GM23248 (cell line): ENCODE measurements around the gene KIZ. TPM values are rescaled to one million over a fixed set of nuclear protein-coding genes. Genes with fewer than 3 reads are reported as not detected.

Source experiments
- DNase-seq: peaks from one replicate; pipeline ENCODE4 v3.0.0-alpha.2; 2015
- H2AFZ ChIP-seq: fragments of 200-600 bp; sonication (generic); 2 replicates; pipeline ENCODE4 v1.6.1; 2016; ENCODE audit warnings: antibody characterized with exemption
- H3F3A ChIP-seq: fragments of 200-600 bp; sonication (generic); 2 replicates; pipeline ENCODE4 v1.6.1; 2016; ENCODE audit warnings: mild to moderate bottlenecking, antibody characterized with exemption, mixed run types; ENCODE audit not compliant: insufficient read depth
- H3K27ac ChIP-seq: fragments of 200-600 bp; sonication (generic); 2 replicates; pipeline ENCODE4 v1.5.1; 2016; ENCODE audit warnings: mild to moderate bottlenecking
- H3K27me3 ChIP-seq: fragments of 200-600 bp; sonication (generic); replicated peaks from 2 replicates; pipeline ENCODE4 v1.6.1; 2016; ENCODE audit warnings: mild to moderate bottlenecking; ENCODE audit not compliant: insufficient read depth
- H3K36me3 ChIP-seq: fragments of 200-600 bp; sonication (generic); 2 replicates; pipeline ENCODE4 v1.6.1; 2016; ENCODE audit warnings: low read depth, mild to moderate bottlenecking
- H3K4me1 ChIP-seq: fragments of 200-600 bp; sonication (generic); 2 replicates; pipeline ENCODE4 v1.6.1; 2016; ENCODE audit warnings: mild to moderate bottlenecking; ENCODE audit not compliant: insufficient read depth
- H3K4me2 ChIP-seq: fragments of 200-600 bp; sonication (generic); one replicate; pipeline ENCODE4 v1.6.1; 2016; ENCODE audit warnings: mild to moderate bottlenecking; ENCODE audit not compliant: unreplicated experiment
- H3K4me3 ChIP-seq: fragments of 200-600 bp; sonication (generic); 2 replicates; pipeline ENCODE4 v1.5.1; 2016; ENCODE audit warnings: mild to moderate bottlenecking
- H3K79me2 ChIP-seq: fragments of 200-600 bp; sonication (generic); 2 replicates; pipeline ENCODE4 v1.6.1; 2016; ENCODE audit warnings: mild to moderate bottlenecking; ENCODE audit not compliant: insufficient read depth
- H3K9ac ChIP-seq: fragments of 200-600 bp; sonication (generic); 2 replicates; pipeline ENCODE4 v1.6.1; 2016; ENCODE audit warnings: mild to moderate bottlenecking
- H3K9me2 ChIP-seq: fragments of 200-600 bp; sonication (generic); 2 replicates; pipeline ENCODE4 v1.6.1; 2016; ENCODE audit warnings: mixed run types, mild to moderate bottlenecking, moderate library complexity; ENCODE audit not compliant: insufficient read depth
- H3K9me3 ChIP-seq: fragments of 200-600 bp; sonication (generic); one replicate; pipeline ENCODE4 v1.6.1; 2017; ENCODE audit warnings: low read depth
- H4K20me1 ChIP-seq: fragments of 200-600 bp; sonication (generic); 2 replicates; pipeline ENCODE4 v1.6.0; 2016; ENCODE audit not compliant: insufficient read depth
- EZH2 ChIP-seq: fragments of 200-600 bp; sonication (generic); IDR thresholded peaks from 2 replicates; pipeline ENCODE4 v1.6.1; 2018; ENCODE audit warnings: antibody characterized with exemption, mild to moderate bottlenecking; ENCODE audit not compliant: insufficient read depth, poor library complexity, severe bottlenecking
- EZH2phosphoT487 ChIP-seq: fragments of 200-600 bp; sonication (generic); IDR thresholded peaks from 2 replicates; pipeline ENCODE4 v1.6.1; 2018; ENCODE audit warnings: antibody characterized with exemption, moderate library complexity, mild to moderate bottlenecking, low read depth; ENCODE audit not compliant: insufficient read depth
- WGBS, 2 experiments: methylation state at CpG; one replicate each; pipeline ENCODE4 v1.1.6; 2015 to 2017; ENCODE audit warnings: low lambda C conversion rate in 2 of 2, low coverage in 1 of 2; ENCODE audit errors: missing lambda C conversion rate in 2 of 2; 5-methylcytosine and 5-hydroxymethylcytosine counted together
- in situ Hi-C: fragments of 300-500 bp; cut with MboI; formaldehyde crosslinking; loops from 2 replicates; pipeline ENCODE4 v1.15.0; 2020
- polyA plus RNA-seq: library from polyadenylated mRNA; unstranded; fragments of >200 nt; fragmentation: Nextera tagmentation; extraction: Ambion mirVana; gene quantifications from 2 replicates; pipeline ENCODE4 v1.2.1, GENCODE V29; 2016
- total RNA-seq: library from RNA; depleted of rRNA; stranded (reverse); fragments of >200 nt; shearing (Covaris generic); gene quantifications from 2 replicates; pipeline ENCODE4 v1.2.3, GENCODE V29; 2014

Gene KIZ
- total and polyA plus RNA-seq, 2 experiments from 2014 or later, result 15.4 to 24.5 TPM

- TF ChIP-seq EZH2phosphoT487, result no peak
- no peak for TF ChIP-seq EZH2
- H3K4me2 ChIP-seq, result no peak overlapping the region
Measured at GRCh38 chr20:21225215-21225947, 99.5 kb downstream of the KIZ start.

GRCh38 chr20:21228511-21228910 lies 102.6 kb downstream of the KIZ start:
- Histone ChIP-seq H3K27me3 (no peaks in the 10 kb centered on the region), H4K20me1 (no peaks in the 10 kb centered on the region), H3K4me2 (no peak overlapping the region), H2AFZ (no peak overlapping the region), H3K4me3 (no peak overlapping the region), H3K36me3 (no peaks in the 10 kb centered on the region), H3K4me1 (peaks cover 8% of the 10 kb centered on the region; the same call in 1 of the 2 replicates), H3K9ac (no peak overlapping the region), H3K9me2 (no peaks in the 10 kb centered on the region), H3K9me3 (no peaks in the 10 kb centered on the region), H3K27ac (no peak overlapping the region), H3F3A (no peaks in the 10 kb centered on the region), H3K79me2 (no peaks in the 10 kb centered on the region)
- TF ChIP-seq EZH2, result no peak
- TF ChIP-seq EZH2phosphoT487, result no peak
- DNase-seq, result no peak
- 67 to 76% methylated on average over 3 of the region's 3 CpGs for WGBS, 2 experiments
- in situ Hi-C loops, result loop anchor here (25.0 kb wide), 1 partner anchor 366 kb away; no protein-coding TSS in a partner anchor

More at GRCh38 chr20:21225215-21225947, 99.5 kb downstream of the KIZ start:
- H4K20me1 ChIP-seq, result no peaks in the 10 kb centered on the region
- no peaks in the 10 kb centered on the region for H3K36me3 ChIP-seq
- no peaks in the 10 kb centered on the region for H3F3A ChIP-seq
- WGBS, 2 experiments, result 95 to 97% methylated on average over 6 of the region's 6 CpGs
- DNase-seq, result no peak
- H3K27ac ChIP-seq, result no peak overlapping the region
- in situ Hi-C loops, result loop anchor here (25.0 kb wide), 1 partner anchor 363 kb away; no protein-coding TSS in a partner anchor
- no peaks in the 10 kb centered on the region for H3K9me2 ChIP-seq
- no peak overlapping the region for H3K9ac ChIP-seq
- H3K27me3 ChIP-seq, result no peaks in the 10 kb centered on the region
- no peak overlapping the region for H2AFZ ChIP-seq
- H3K4me1 ChIP-seq, result peaks cover 8% of the 10 kb centered on the region; the same call in 1 of the 2 replicates
- H3K4me3 ChIP-seq, result no peak overlapping the region
- no peaks in the 10 kb centered on the region for H3K9me3 ChIP-seq
- H3K79me2 ChIP-seq, result no peaks in the 10 kb centered on the region

- no peaks in the 10 kb centered on the region for H3F3A ChIP-seq
- DNase-seq, result peak; percentile 70
- H3K4me2 ChIP-seq, result no peak overlapping the region
- no peak overlapping the region for H3K27ac ChIP-seq
- no peaks in the 10 kb centered on the region for H4K20me1 ChIP-seq
- H3K4me1 ChIP-seq, result peaks cover 8% of the 10 kb centered on the region; the same call in 1 of the 2 replicates
- H2AFZ ChIP-seq, result no peak overlapping the region
- H3K9me2 ChIP-seq, result no peaks in the 10 kb centered on the region
- H3K9ac ChIP-seq, result no peak overlapping the region
- H3K36me3 ChIP-seq, result no peaks in the 10 kb centered on the region
- H3K4me3 ChIP-seq, result no peak overlapping the region
- H3K79me2 ChIP-seq, result no peaks in the 10 kb centered on the region
- in situ Hi-C loops, result loop anchor here (25.0 kb wide), 1 partner anchor 367 kb away; no protein-coding TSS in a partner anchor
- no peaks in the 10 kb centered on the region for H3K9me3 ChIP-seq
- no peaks in the 10 kb centered on the region for H3K27me3 ChIP-seq
- 26% methylated on average over 2 of the region's 2 CpGs for WGBS, 2 experiments
- TF ChIP-seq EZH2 (no peak), EZH2phosphoT487 (no peak)
Measured at GRCh38 chr20:21229163-21229562, 103.3 kb downstream of the KIZ start.

- Histone ChIP-seq H2AFZ (no peak overlapping the region), H3K27ac (no peak overlapping the region), H3K4me1 (peaks cover 8% of the 10 kb centered on the region; the same call in 1 of the 2 replicates), H3K9ac (no peak overlapping the region), H3K9me2 (no peaks in the 10 kb centered on the region), H3F3A (no peaks in the 10 kb centered on the region), H4K20me1 (no peaks in the 10 kb centered on the region), H3K4me2 (no peak overlapping the region), H3K36me3 (no peaks in the 10 kb centered on the region), H3K27me3 (no peaks in the 10 kb centered on the region), H3K79me2 (no peaks in the 10 kb centered on the region), H3K4me3 (no peak overlapping the region), H3K9me3 (no peaks in the 10 kb centered on the region)
- DNase-seq, result no peak
- 91 to 92% methylated on average over 3 of the region's 3 CpGs for WGBS, 2 experiments
- in situ Hi-C loops, result loop anchor here (10.0 to 25.0 kb wide), 2 partner anchors 275 to 368 kb away; no protein-coding TSS in a partner anchor
- TF ChIP-seq EZH2phosphoT487 (no peak), EZH2 (no peak)
Measured at GRCh38 chr20:21230220-21230619, 104.3 kb downstream of the KIZ start.
